ENCODE results near the gene INTS11.

The INTS11 gene

DNA sequence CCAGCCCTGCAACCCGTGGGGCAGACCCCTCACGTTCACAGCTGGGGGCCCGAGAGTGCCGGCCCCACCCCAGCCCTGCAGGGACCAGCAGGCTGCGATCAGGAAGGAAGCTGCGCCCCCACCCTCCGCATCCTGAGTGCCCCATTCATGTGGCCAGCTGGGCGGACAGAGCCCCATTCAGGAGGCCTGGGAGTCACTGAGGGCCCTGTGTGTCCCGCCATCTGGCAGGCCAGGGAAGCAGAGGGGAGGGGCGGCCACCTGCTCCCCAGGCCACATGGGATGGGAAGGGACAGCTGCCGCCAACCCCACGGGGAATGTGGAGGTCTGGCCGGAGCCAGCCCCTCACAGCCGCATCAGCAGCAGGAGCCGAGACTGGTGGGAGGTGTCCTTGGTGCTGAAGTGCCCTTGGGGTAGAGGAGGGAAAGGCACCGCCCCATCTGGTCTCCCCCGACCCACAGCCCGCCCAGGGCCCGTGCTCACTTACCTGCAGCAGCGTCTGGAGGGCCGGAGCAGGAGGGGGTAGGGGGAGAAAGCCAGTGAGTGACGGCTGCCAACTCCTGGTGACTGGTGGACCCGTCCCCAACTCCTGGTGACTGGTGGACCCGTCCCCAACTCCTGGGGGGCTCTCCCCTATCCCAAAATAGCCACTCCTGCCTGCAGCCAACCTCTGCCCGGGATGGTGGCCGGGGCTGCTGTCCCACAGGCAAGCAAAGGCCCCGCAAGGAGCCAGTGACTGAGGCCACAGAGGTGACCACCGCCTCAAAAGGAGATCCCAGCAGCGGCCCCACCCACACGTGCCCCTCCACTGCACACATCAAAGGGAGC, 25.4 kb downstream of the INTS11 start:
- no peak for DNase-seq

DNA sequence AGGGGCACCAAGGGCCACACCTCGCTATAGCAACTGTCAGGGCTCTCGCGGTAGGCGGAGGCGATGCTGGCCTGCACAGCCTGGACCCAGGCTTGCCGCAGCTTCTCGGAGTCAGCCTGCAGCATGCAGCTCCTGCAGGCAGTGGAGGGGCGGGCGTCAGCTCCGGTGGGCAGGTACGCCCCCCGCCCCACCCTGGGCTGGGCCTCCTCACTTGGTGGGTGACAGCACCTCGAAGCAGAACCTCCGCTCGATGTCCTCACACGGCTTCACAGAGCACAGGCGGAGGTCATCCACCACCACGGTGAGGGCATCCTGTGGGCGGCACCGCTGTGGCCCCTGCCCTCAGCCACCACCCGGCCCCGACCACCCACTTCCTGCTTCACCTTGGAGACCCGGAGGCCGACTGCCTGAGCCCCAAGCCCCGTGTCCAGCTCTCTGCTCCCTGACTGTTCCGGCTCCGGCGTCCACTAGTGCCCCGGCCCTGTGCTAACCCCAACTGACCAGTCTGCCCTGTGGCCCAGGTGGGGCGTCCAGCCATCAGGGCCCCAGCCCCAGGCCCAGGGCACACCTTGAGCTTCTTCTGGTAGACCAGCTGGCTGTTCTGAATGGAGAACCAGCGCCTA, 26.5 kb downstream of the INTS11 start:
- no peak for DNase-seq

DNA sequence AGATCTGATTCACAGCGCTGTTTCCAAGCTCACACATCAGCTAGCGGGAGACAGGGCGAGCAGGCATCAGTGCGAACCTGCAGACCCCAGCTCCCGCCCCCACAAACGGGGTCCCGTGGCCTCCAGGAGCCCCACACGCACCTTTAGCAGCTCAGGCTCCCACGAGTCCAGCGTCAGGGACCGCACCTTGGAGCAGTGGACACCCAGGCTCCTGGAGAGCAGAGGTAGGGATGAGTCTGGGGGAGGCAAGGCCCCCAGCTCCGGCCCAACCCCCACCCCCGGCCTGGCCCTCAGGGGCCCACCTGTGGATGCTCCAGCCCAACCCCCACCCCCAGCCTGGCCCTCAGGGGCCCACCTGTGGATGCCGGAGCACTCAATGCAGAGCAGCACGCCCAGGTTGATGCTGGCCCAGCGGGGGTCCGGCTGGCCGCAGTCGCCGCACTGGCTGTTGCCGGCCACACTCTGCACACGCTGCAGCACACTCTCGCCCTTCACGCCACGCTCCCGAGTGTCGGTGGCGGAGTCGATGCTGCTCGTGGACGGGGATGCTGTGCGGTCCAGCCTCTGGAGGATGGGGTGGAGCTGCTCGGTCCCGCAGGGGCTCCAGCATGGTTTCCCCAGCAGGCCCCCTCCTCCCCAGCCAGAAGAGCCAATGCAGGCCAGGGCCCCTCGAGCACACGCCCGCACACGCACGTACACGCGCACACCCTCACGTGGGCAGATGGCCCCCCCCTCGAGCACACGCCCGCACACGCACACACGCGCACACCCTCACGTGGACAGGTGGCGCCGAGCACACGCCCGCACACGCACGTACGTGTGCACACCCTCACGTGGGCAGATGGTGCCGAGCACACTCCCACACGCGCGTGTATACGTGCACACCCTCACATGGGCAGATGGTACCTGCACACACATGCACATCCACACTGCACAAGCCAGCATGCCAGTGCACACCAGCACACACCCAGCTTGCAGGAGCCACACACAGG, 28.1 kb downstream of the INTS11 start:
- DNase-seq = no peak

DNA sequence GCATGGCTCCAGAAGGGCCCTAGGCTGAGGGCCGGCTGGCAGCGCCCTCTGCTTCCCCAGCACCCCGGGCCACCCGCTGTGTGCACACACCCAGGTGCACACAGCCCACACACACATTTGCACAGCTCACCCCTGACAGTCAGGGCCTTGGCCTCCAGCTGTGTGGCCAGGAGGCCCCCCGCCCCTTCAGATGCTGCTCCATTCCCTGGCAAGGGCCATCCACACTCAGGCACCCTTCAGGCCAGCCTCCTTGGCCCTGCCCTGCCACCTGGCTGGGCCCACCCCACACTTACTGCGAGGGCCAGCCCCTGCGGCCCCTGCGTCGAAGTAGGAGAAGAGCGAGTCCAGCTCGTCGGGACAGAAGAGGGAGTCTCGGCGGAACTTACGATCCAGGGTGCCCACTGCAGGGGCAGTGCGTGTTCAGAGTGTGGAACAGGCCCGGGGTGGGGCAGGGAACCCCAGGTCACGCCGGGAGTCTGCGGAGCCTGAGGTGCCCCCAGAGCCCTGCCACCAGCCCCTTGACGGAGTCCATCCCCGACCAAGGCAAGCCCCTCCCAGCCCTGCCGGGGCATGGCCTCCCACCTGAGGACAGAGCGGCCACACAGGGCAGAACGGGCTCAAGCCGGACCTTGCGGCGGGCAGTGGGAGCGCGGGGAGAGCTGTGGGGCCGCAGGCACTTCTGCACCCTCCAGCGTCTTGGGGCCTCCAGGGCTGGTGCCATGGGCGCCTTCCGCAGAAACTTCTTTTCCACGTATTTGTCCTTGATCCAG, 29.1 kb downstream of the INTS11 start:
- DNase-seq = no peak

DNA sequence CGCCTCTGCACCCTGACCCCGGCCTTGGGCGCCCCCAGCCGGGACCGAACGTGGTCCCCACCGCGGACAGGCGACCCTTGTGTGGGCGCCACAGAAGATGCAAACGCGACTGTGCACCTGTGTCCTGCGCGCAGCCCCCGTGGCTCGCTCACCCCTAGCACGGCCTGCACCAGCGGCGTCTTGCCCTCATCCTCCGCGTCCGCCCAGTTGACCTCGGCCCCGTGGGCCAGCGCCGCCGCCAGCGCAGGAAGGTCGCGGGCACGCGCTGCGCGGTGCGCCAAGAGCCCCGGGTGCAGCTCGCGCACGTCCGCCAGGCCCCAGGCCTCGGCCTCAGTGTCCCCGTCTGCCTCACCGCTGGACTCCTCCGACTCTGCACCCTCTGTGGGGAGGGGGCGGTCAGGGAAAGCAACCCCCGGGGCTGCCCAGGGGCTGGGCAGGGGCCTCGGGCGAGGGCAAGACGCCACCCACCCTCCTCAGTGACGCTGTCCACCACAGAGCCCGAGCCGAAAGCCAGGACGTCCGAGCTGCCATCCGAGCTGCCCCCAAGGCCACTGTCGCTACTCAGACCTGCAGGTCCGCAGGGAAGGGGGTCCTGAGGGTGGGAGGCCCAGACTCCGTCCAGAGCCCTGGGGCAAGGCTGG, 30.1 kb downstream of the INTS11 start:
- DNase-seq = no peak

DNA sequence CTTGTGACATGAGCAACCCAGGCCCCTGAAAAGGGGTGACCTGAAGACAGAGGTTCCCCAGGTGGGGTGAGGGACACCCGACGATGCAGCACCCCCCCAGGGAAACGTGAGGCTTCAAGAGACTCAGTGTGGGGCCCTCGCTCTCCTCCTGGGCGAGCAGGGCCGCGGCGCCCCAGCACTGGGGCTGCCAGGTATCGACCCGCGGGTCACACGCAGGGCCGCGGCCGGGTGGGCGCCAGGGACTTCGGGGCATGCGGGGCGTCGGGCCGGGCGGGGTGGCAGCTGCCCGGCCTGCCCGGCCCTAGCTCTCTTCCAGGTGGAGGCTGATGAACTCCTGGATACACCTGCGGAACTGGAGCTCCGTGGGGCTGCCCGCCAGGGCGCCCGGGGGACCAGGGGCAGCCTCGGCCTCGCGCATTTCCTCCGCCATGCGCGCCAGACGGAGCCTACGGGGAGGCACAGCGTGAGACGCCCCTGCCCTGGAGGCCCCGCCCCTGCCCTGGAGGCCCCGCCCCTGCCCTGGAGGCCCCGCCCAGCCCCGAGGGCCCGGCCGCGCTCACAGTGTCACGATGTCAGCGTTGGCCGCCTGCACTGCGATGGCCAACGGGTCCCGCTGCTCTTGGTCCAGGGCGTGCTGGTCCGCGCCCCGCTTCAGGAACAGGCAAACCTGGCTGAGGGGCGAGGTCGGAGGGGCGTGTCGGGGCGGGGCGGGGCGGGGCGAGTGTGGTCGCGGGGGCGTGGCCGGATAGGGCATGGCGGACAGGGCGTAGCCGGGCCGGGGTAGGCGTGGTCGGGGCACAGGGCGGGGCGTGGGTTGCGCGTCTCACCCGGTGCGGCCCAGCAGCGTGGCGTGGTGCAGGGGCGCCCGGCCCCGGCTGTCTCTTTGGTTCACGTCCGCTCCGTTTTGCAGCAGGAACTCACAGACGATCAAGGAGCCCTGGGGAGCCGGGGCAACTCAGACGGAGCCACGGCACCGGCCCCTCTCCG, 30.9 kb downstream of the INTS11 start:
- no peak for DNase-seq

DNA sequence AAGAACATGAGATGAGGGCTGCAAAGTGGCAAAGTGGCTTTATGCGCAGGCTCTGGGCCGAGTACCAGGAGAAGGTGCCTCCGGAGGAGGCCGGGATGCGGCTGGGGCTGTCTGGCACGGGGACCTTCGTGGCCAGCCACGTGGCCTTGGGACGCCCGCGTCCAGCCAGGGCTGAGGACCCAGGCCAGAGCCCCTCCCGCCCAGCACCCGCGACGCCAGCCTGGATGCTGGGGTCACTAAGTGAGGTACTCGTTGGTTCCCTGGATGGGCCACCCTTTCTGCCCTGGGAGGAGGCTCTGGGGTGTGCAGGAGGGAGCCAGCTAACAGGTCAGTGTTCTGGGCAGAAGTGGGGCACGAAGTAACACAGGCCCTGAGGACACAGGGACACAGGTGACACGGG, 31.6 kb downstream of the INTS11 start:
- no peak for DNase-seq

DNA sequence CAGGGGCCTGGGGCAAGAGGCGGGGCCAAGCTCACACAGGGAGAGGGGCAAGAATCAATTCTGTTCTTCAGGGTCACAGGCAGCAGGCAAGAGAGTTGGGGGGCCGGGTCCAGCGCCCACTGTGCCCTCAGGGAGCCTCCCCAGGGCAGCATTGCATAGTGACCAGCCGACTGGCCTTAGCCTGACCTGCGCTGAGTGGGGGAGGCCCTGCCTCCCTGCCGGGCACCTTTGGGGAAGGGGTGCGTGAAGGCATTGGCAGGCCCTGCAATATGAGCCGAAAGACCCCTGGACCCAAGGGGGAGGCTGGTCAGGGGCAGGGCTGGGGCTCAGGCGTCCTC, 32.0 kb downstream of the INTS11 start:
- no peak for DNase-seq

DNA sequence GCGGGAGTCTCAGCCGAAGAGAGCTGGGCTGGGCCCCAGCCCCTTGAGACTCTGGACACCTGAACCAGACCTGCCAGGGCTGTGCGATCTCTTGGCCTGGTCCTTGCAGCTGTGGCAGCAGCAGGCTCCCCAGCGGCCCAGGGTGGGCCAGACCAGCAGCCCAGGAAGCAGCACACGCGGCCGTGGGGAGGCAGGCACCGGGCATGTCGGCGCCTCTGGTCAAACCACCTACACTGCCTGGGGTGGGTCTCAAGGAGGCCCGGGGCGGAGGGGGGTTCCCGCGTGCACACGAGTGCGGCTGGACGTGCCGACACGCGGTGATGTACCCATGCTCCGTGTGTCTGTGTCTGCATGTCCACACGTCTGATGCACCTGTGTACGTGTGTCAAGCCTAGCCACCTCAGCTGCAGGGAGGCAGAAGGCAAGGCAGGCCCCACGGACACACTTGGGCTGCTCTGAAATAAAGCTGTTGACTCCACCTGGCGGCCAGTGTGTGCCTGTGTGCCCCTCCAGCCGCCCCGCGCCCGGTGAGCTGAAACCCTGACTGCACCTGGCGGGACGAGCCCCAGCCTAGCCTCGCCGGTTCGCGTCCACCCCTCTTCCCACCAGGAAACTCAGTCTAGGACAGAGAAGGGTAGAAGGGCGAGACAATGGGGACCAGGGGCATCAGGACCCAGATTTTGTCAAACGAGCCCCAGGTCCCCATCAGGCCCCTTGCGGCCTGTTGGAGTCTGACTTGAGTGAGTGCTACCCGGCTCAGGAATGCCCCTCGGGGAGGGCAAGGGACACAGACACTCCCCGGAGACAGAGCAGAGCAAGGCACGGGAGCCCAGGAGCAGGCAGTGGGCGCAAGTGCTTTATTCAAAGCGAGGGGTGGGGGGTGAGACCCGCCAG, 32.7 kb downstream of the INTS11 start:
- peak; percentile 42 for DNase-seq

DNA sequence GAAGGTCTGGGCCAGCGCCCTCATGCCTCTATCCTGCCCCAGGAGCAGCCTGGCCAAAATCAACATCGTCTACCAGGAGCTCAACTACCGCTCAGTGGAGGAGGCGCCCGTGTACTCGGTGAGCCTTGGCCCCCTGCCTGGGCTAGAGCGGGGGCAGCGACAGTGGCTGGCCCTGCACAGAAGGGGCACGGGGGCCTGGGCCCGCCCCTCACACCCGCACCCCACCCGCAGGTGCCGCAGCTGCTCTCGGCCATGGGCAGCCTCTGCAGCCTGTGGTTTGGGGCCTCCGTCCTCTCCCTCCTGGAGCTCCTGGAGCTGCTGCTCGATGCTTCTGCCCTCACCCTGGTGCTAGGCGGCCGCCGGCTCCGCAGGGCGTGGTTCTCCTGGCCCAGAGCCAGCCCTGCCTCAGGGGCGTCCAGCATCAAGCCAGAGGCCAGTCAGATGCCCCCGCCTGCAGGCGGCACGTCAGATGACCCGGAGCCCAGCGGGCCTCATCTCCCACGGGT, 33.4 kb downstream of the INTS11 start:
- DNase-seq = no peak

DNA sequence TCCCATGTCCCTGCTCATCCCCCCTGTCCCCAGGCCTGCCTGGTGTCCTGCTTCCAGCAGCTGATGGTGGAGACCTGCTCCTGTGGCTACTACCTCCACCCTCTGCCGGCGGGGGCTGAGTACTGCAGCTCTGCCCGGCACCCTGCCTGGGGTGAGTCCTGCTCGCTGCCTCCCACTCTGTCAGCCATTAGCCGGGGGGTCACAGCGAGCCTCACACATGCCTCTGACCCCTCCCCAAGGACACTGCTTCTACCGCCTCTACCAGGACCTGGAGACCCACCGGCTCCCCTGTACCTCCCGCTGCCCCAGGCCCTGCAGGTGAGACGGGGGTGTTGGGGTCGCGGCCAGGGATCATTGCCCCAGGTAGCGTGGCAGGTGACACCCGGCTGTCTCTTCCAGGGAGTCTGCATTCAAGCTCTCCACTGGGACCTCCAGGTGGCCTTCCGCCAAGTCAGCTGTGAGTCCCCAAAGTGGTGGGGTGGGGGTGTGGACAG, 34.2 kb downstream of the INTS11 start:
- no peak for DNase-seq

DNA sequence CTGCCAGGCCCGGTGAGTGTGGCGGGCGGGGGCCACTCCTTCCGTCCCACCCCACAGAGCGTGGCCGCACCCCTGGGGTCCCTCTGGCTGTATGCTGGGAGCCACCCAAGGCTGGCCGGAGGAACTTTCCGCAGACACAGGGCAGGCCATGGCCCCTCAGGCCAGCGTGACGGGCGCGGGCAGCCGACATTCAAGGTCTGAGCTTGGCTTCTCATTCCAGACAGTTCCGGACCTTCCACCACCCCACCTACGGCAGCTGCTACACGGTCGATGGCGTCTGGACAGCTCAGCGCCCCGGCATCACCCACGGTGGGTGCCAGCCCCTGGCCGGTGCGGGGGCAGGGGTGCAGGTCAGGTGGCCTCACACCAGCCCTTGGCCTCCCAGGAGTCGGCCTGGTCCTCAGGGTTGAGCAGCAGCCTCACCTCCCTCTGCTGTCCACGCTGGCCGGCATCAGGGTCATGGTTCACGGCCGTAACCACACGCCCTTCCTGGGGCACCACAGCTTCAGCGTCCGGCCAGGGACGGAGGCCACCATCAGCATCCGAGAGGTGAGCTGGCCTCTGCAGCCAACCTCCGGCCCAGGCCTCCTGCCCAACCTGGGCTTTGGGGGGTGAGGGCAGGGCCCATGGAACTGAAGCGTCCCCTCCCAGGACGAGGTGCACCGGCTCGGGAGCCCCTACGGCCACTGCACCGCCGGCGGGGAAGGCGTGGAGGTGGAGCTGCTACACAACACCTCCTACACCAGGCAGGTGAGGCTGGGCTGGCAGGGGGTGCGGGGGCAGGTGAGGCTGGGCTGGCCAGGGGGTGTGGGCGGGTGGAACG, 37.0 kb downstream of the INTS11 start:
- no peak for DNase-seq

DNA sequence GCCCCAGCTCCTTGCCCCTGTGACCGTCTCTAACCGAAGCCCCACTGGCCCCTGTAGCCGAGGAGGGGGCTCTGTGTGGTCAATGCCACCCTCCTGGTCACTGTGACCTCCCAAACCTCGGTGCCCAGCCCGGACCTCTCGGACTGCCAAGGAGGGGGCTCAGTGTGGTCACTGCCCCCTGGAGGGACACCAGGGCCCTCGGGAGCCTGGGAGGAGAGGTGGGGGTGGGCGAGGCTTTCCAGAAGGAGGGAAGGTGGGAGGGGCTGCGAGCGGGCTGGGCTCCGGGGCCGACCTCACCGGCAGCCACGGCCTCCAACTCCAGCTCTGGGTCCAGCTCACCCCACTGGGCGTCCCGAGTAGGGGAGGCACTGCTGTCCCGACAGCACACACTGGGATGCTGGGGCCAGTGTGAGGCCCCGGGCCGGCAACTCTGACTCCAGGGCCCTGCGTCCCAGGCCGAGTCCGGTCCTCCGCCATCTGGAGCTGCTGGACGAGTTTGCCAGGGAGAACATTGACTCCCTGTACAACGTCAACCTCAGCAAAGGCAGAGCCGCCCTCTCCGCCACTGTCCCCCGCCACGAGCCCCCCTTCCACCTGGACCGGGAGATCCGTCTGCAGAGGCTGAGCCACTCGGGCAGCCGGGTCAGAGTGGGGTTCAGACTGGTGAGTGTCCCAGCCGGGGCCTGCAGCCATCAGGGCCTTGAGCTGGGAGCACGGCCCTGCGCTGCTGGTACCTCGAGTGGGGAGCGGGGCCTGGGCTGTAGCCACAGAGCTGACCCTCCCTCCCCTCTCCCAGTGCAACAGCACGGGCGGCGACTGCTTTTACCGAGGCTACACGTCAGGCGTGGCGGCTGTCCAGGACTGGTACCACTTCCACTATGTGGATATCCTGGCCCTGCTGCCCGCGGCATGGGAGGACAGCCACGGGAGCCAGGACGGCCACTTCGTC, 37.9 kb downstream of the INTS11 start:
- DNase-seq = no peak

DNA sequence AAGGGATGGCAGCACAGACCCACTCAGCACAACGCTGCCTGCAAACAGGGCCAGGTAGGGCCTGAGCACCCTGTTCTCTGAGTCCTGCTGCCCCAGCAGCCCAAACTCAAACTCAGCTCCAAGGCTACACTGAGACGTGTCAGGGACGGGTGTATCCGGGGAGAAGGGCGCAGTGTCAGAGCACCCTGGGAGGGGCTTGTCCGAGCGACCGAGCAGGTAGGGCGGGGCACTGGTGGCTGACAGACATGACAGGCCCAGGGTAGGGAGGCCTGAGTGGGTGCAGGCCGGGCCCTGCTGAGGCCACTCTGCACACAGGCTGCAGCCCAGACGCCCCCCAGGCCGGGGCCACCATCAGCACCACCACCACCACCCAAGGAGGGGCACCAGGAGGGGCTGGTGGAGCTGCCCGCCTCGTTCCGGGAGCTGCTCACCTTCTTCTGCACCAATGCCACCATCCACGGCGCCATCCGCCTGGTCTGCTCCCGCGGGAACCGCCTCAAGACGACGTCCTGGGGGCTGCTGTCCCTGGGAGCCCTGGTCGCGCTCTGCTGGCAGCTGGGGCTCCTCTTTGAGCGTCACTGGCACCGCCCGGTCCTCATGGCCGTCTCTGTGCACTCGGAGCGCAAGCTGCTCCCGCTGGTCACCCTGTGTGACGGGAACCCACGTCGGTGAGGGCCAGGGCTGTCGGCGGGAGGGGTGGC, 38.7 kb downstream of the INTS11 start:
- DNase-seq = no peak

DNA sequence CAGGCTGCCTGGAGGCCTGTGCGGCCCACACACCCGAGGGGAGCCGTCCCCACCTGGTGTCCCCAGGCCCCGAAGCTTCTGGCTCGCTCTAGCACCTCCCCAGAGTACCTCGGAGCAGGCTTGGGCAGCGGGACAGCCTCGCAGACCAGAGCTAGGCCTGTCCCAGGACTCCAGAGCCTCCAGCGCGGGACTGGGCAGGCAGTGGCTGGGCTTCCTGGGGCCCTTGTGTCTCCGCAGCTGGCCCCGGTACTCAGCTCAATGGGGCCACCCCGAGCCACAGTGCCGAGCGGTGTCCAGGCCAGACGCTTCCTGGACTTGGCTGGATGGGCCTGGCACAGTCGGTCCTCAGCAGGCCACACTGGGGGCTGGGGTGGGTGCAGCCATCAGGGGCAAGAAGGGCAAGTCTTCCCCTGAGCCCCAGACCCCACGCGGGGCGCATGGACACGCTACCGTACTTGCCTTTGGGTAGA, 39.3 kb downstream of the INTS11 start:
- no peak for DNase-seq
